ENCODE data around the gene FBXO34. TPM values are rescaled to one million over a fixed set of nuclear protein-coding genes. Genes with fewer than 3 reads are reported as not detected.

Gene FBXO34
- total RNA-seq, 1 experiment from 2014 or later, result 19.4 TPM

DNA sequence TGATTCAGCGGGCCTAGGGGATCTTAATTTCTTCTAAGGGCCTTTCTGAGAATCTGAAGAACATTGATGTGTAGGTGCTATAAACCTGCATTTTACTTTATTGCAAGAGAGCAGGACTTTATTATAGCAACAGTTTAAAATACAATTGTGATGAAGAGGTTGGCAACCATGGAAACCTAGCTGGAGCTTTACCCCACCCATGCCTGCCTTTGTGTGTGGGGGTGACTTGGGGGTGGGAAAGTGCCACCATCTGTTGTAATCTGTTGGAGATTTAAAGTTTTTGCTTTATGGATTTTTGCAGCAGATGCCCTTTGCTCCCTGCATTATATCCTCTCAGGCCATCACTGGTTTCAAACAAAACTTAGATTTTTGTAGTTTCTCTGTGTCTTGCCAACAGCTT, 75.8 kb downstream of the FBXO34 start:
- DNase-seq (ENCODE audit: low read depth), result no peak

- DNase-seq (ENCODE audit: low read depth), result no peak
Observed at GRCh38 chr14:55347748-55348147, 76.5 kb downstream of the FBXO34 start.

DNA sequence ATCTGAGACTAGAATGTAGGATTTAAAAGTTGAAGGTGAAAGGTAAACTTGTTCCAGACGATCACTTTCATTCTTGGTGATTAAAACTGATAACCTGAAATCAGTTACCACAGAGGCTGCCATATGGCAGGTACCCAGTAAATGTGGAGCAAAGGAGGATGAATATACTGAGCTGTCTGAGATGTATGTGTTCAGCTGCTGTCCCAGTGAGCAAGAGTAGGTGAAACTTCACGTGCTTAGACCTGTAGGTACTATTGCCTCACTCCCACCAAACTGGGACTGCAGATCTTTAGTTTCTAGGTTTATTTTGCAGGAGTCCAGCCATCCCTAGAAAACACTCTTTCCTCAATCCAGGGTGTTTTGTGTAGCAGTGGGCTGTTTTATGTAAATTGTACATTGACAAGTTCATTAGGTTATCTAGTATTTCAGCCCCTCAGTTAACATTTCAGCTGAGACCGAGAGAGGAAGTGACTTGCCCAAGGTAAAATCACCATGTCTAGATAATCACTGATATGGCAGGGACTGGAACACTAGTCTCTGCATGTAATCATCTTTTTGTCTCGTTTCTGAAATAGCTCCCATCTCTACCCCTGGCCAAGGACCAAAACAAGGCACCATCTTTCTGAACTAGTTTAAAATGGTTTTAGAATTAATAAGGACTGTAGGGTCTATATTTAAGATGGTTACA, 77.7 kb downstream of the FBXO34 start:
- no peak for DNase-seq (ENCODE audit: low read depth)

DNA sequence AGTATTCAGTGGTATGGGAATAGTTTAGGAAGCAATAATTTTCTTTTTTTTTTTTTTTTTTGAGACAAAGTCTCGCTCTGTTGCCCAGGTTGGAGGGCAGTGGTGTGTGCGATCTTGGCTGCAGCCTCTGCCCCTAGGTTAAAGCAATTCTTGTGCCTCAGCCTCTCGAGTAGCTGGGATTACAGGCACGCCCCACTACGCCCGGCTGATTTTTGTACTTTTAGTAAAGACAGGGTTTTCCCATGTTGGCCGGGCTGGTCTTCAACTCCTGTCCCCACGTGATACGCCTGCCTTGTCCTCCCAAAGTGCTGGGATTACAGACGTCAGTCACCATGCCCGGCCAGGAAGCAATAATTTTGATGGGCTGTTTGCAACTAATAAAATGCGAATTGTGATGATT, 78.3 kb downstream of the FBXO34 start:
- DNase-seq (ENCODE audit: low read depth), result no peak

- no peak for DNase-seq (ENCODE audit: low read depth)
Observed at GRCh38 chr14:55350461-55350860, 79.2 kb downstream of the FBXO34 start.

- DNase-seq (ENCODE audit: low read depth), result no peak
Observed at GRCh38 chr14:55351111-55351510, 79.9 kb downstream of the FBXO34 start.

- DNase-seq (ENCODE audit: low read depth), result no peak
Observed at GRCh38 chr14:55352201-55352600, 81.0 kb downstream of the FBXO34 start.

- DNase-seq (ENCODE audit: low read depth), result no peak
Observed at GRCh38 chr14:55353686-55354467, 82.7 kb downstream of the FBXO34 start.

- DNase-seq (ENCODE audit: low read depth), result peak; percentile 30
Observed at GRCh38 chr14:55354500-55354899, 83.3 kb downstream of the FBXO34 start.

- DNase-seq (ENCODE audit: low read depth), result no peak
Observed at GRCh38 chr14:55355922-55356321, 84.7 kb downstream of the FBXO34 start.

DNA sequence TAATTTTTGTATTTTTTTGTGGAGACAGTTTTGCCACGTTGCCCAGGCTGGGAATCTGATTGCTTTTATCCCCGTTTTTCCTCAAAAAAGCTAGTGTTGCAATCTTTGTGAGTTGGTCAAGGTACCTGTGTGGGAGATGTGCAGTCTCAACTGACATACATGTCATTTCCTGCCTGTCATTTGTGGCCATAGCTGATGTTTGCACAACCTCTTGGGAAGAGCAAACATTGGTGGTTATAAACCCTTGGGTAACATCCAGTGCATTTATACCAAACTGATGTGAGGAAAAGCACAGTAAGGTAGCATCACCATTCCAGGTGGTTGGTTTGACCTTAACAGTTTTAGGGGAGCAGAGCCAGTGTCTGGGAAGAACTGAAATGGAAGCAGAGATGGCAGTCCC, 85.7 kb downstream of the FBXO34 start:
- DNase-seq (ENCODE audit: low read depth), result peak; percentile 21

GRCh38 chr14:55359307-55359706, 88.1 kb downstream of the FBXO34 start:
- DNase-seq (ENCODE audit: low read depth), result no peak

GRCh38 chr14:55361190-55361589, 90.0 kb downstream of the FBXO34 start:
- no peak for DNase-seq (ENCODE audit: low read depth)

DNA sequence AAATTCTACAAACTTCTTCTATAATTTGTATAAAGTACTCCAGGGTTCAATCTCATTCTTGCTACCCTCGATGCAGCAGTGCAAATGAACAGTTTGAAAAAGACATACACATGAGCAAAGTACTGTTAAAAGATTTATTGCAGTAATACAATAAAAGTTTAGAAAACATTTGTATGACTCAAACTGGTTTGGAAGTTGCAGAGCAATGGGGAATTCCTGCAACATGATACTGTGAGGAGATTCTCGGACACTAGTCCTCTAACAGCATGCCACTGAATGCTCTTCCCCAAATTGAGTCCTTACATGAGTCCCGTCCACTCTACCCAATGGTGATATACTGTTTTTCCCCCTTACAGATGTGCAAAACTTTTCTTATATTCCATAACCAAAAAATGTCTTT, 95.0 kb downstream of the FBXO34 start:
- no peak for DNase-seq (ENCODE audit: low read depth)

- no peak for DNase-seq (ENCODE audit: low read depth)
Observed at GRCh38 chr14:55370883-55371455, 99.7 kb downstream of the FBXO34 start.

DNA sequence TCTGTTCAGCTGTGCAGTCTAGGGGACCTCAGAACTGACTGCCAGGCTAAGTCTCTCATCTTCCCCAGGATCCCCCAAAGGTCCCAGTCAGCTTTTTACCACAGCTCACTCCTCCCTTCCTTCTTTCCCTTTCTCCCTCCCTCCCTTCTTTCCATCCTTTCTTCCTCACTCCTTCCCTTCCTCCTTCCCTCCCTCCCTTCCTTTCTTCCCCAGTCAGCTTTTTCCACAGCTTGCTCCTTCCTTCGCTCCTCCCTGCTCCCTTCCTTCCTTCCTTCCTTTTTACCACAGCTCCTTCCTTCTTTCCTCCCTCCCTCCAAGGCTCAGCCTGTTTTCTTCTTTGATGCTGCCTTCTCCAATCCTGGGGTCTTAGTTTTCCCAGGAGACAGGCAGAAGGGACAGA, 101.2 kb downstream of the FBXO34 start:
- DNase-seq (ENCODE audit: low read depth), result no peak

DNA sequence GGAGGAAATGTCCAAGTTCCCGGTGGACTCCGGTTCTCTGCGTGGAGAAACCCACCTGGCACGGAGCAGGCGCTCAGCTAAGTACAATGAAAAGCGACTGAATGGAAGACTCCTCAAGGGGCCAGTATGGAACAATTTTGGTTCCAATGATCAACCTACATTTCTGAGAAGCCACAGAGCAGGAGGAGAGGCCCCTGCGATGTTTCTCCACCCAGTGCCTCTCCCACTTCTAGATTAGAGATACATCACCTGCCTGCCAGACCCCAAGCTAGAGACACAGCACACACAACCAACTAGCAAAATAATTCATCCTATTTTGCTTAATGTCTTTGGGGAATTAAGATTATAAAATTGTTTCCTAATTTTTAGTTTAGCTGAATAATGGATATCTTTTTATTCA, 101.6 kb downstream of the FBXO34 start:
- DNase-seq (ENCODE audit: low read depth), result no peak

GRCh38 chr14:55373784-55374705, 102.8 kb downstream of the FBXO34 start:
- peak; percentile 64 for DNase-seq (ENCODE audit: low read depth)

DNA sequence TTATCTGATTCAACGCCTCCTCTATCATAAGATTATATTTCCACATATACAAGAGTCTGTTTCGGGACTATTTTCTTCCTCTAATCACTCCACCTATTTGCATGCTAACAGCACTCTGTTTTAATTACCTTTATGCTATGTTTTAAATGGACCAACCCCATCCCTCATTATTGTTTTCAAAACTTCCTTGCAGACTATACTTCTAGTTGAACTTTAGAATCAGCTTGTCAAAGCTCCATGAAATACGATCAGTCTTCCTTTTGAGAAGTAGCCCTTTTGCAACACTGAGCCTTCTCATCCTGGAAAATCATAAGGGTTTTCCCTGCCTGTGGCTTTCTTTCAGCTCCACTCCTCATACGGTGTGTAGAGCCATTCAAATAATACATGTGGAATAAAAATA, 103.5 kb downstream of the FBXO34 start:
- no peak for DNase-seq (ENCODE audit: low read depth)

DNA sequence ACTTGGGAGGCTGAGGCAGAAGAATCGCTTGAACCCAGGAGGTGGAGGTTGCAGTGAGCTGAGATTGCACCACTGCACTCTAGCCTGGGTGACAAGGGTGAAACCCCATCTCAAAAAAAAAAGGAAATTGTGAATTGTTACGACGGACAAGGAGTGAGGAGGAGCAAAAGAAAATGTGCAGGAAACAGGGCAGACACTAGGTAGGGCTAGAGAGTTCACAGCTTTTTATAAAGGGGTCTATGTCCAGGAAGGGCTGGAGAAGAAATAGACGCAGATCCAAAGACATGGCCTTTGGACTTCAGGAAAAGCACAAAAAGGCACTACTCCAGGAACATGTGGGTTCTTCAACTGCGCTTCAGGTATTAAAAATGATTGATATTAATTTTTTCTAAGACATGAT, 106.0 kb downstream of the FBXO34 start:
- no peak for DNase-seq (ENCODE audit: low read depth)

DNA sequence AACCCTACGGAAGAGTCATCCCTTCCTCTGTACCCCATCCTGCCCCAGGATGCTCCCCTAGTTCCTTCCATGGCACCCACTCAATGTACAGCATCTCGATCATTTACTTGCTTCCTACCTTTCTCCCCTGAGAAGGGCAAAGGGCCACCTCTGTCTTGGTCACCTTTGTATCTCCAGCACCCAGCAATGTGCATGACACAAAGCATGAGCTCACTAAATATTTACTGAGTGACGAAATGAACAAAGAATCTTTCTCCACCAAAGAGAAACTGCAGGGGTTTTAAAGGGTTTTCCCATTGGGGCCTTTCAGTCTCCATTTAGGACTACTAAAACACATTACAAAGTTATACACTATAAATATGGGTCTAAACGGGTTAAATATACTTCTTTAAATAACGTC, 109.8 kb downstream of the FBXO34 start:
- no peak for DNase-seq (ENCODE audit: low read depth)

DNA sequence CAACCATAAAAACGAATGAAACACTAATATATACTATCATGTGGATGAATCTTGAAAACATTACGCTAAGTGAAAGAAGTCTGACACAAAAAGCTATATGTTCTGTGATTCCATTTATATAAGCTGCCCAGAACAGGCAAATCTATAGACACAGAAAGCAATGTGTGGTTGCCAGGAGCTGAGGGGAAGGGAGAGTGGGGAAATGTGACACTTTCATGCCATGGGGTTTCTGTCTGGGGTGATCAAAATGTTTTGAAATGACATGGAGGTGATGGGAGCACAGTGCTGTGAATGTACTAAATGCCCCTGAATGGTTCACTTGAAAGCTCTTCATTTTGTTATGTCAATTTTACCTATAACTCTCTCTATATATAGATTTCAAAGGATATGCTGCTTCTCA, 110.3 kb downstream of the FBXO34 start:
- no peak for DNase-seq (ENCODE audit: low read depth)
